ENCODE measurements around the gene TEAD3.

Gene TEAD3

GRCh38 chr6:35448191-35448590 lies 48.7 kb downstream of the TEAD3 start:
- no peaks in the 10 kb centered on the region for H3K9me2 ChIP-seq (replicated peaks; ENCODE audit: insufficient read depth, low read length)
- H3K4me1 ChIP-seq (ENCODE audit: low read length) = peaks cover 12% of the 10 kb centered on the region
- no peaks in the 10 kb centered on the region for H4K20me1 ChIP-seq (ENCODE audit: insufficient read depth, low read length)
- no peaks in the 10 kb centered on the region for H3K36me3 ChIP-seq (replicated peaks; ENCODE audit: insufficient read depth, low read length)
- no peak overlapping the region for H3K9ac ChIP-seq (ENCODE audit: low read length)
- H3F3A ChIP-seq (ENCODE audit: insufficient read depth, low read length) = no peaks in the 10 kb centered on the region
- H3K4me3 ChIP-seq (ENCODE audit: low read length) = no peak overlapping the region
- H2AFZ ChIP-seq (ENCODE audit: low read length) = no peak overlapping the region
- no peak overlapping the region for H3K4me2 ChIP-seq (ENCODE audit: low read depth, low read length)
- H3K27me3 ChIP-seq (replicated peaks; ENCODE audit: insufficient read depth, low read length) = peaks cover 13% of the 10 kb centered on the region; the same call in 1 of the 2 replicates
- H3K27ac ChIP-seq (ENCODE audit: low read length) = no peak overlapping the region
- no peak for DNase-seq
- 0 out of 2 replicates have a peak, but pooled peaks cover 2% of the 10 kb centered on the region for H3K79me2 ChIP-seq (ENCODE audit: low read length)
- H3K9me3 ChIP-seq (replicated peaks; ENCODE audit: insufficient read depth, low read length) = no peaks in the 10 kb centered on the region
- TF ChIP-seq EZH2 (optimal IDR thresholded peaks at IDR 0.05; ENCODE audit: low read depth, low read length) (no peak), EZH2phosphoT487 (IDR thresholded peaks at IDR 0.05; ENCODE audit: low read length) (no peak), CTCF (IDR thresholded peaks at IDR 0.05; ENCODE audit: low read length) (no peak)

DNA sequence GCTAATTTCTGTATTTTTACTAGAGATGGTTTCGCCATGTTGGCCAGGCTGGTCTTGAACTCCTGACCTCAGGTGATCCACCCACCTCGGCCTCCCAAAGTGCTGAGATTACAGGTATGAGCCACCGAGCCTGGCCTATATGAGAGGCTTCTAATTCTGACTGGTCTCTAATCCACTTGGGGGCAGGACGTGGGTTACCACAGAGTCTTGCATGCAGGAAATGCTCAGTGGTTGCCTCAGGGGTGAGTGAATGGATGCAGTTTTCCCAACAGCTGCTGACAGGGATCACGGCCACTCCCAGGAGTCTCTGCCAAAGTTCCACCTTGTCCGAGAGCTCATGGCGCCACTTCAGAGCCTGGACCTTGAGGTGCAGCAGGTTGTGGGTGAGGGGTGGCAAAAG lies 51.2 kb downstream of the TEAD3 start:
- TF ChIP-seq EZH2 (optimal IDR thresholded peaks at IDR 0.05; ENCODE audit: low read depth, low read length) (no peak), CTCF (IDR thresholded peaks at IDR 0.05; ENCODE audit: low read length) (no peak), EZH2phosphoT487 (IDR thresholded peaks at IDR 0.05; ENCODE audit: low read length) (no peak)
- Histone ChIP-seq H3K9ac (ENCODE audit: low read length) (no peak overlapping the region), H3K9me2 (replicated peaks; ENCODE audit: insufficient read depth, low read length) (no peaks in the 10 kb centered on the region), H3K36me3 (replicated peaks; ENCODE audit: insufficient read depth, low read length) (no peaks in the 10 kb centered on the region), H3K9me3 (replicated peaks; ENCODE audit: insufficient read depth, low read length) (no peaks in the 10 kb centered on the region), H4K20me1 (ENCODE audit: insufficient read depth, low read length) (no peaks in the 10 kb centered on the region), H3K4me3 (ENCODE audit: low read length) (no peak overlapping the region), H3K4me2 (ENCODE audit: low read depth, low read length) (no peak overlapping the region), H3F3A (ENCODE audit: insufficient read depth, low read length) (no peaks in the 10 kb centered on the region), H3K27ac (ENCODE audit: low read length) (no peak overlapping the region), H2AFZ (ENCODE audit: low read length) (no peak overlapping the region), H3K79me2 (ENCODE audit: low read length) (no peaks in the 10 kb centered on the region), H3K4me1 (ENCODE audit: low read length) (no peaks in the 10 kb centered on the region), H3K27me3 (replicated peaks; ENCODE audit: insufficient read depth, low read length) (0 out of 2 replicates have a peak, but pooled peaks cover 3% of the 10 kb centered on the region)
- DNase-seq = no peak

DNA sequence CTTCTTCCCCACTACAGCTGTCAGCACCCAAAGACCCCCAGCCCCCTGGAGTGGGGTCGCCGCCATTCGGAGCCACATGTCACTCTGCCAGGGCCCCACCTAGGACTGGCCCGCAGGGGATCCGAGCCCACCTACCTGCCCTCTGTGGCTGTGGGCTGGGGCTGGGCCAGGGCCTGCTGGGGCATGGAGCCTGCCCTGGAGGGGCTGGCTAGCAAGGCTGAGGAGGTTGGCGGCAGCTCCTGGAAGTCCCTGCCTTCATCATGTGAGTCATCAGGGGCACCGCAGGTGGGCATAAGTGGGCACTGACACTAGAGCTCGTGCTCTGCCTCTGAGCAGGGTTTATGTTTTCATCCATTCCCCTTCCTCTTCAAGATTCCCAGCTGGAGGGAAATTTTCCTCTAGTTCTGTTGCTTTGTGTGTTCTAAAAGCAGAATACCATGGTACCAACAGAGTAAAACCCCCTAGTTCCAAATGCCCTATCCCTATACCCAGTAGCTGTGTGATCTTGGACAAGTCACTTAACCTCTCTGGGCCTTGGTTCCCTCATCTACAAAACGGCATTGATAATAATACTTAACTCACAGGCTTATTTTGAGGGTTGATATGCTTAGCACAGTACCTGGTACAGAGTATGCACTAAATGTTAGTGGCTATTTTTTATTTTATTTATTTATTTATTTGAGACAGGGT lies 53.4 kb downstream of the TEAD3 start:
- no peak overlapping the region for H3K4me3 ChIP-seq (ENCODE audit: low read length)
- H3K4me2 ChIP-seq (ENCODE audit: low read depth, low read length) = no peak overlapping the region
- no peaks in the 10 kb centered on the region for H3K79me2 ChIP-seq (ENCODE audit: low read length)
- H4K20me1 ChIP-seq (ENCODE audit: insufficient read depth, low read length) = no peaks in the 10 kb centered on the region
- no peak overlapping the region for H2AFZ ChIP-seq (ENCODE audit: low read length)
- DNase-seq = no peak
- no peaks in the 10 kb centered on the region for H3K27me3 ChIP-seq (replicated peaks; ENCODE audit: insufficient read depth, low read length)
- no peaks in the 10 kb centered on the region for H3F3A ChIP-seq (ENCODE audit: insufficient read depth, low read length)
- no peaks in the 10 kb centered on the region for H3K9me2 ChIP-seq (replicated peaks; ENCODE audit: insufficient read depth, low read length)
- H3K27ac ChIP-seq (ENCODE audit: low read length) = no peak overlapping the region
- no peak overlapping the region for H3K9ac ChIP-seq (ENCODE audit: low read length)
- no peaks in the 10 kb centered on the region for H3K9me3 ChIP-seq (replicated peaks; ENCODE audit: insufficient read depth, low read length)
- H3K4me1 ChIP-seq (ENCODE audit: low read length) = no peaks in the 10 kb centered on the region
- TF ChIP-seq CTCF (IDR thresholded peaks at IDR 0.05; ENCODE audit: low read length) (no peak), EZH2 (optimal IDR thresholded peaks at IDR 0.05; ENCODE audit: low read depth, low read length) (no peak), EZH2phosphoT487 (IDR thresholded peaks at IDR 0.05; ENCODE audit: low read length) (no peak)
- H3K36me3 ChIP-seq (replicated peaks; ENCODE audit: insufficient read depth, low read length) = no peaks in the 10 kb centered on the region

Measured in MM.1S (cell line).